ENCODE measurements around the gene PCGF5. TPM values are rescaled to one million over a fixed set of nuclear protein-coding genes. Genes with fewer than 3 reads are reported as not detected.
"Not testable (repeated sequence)": the region's sequence is repeated elsewhere in the genome, so short reads cannot be mapped to it uniquely, and the experiment has no call there.

The PCGF5 gene
- total RNA-seq, 2 donors from 2014 or later, result 42.8 to 62.0 TPM

GRCh38 chr10:91249700-91250099 is 29.2 kb downstream of the PCGF5 start:
- peaks cover 0 to 18% of the 10 kb centered on the region in 2 donors for H3K4me1 ChIP-seq
- no peaks in the 10 kb centered on the region for H3K27me3 ChIP-seq
- no peak for DNase-seq (ENCODE audit: low spot score)
- TF ChIP-seq CTCF (IDR thresholded peaks at IDR 0.05), result no peak
- no peak overlapping the region for H3K4me3 ChIP-seq
- H3K9me3 ChIP-seq, result peaks cover 0 to under 1% of the 10 kb centered on the region in 2 donors
- peaks cover 19% of the 10 kb centered on the region for H3K36me3 ChIP-seq
- H3K27ac ChIP-seq, result no peak overlapping the region

DNA sequence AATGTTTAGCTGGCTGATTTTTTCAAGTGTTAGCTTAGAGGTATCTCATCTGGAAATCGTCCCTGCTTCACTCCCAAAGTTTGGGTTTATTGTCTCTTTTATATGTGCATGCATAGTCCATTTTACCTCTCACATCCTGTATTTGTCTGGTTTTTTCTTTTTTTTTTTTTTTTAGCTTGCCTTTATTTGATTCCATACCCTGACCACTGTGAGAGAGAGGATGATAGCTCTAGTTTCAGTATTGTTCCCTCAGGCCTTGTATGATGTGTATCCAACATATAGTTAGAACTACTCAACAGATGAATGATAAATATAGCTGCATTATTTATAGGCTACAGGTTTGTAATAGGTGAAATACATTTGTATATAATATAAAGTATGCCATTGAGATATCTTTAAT is 29.9 kb downstream of the PCGF5 start:
- Histone ChIP-seq H3K36me3 (peaks cover 25% of the 10 kb centered on the region), H3K27me3 (no peaks in the 10 kb centered on the region), H3K4me3 (no peak overlapping the region), H3K27ac (no peak overlapping the region), H3K9me3 (peaks cover 0 to 7% of the 10 kb centered on the region in 2 donors), H3K4me1 (peaks cover 0 to 18% of the 10 kb centered on the region in 2 donors)
- TF ChIP-seq CTCF (IDR thresholded peaks at IDR 0.05), result no peak
- no peak for DNase-seq (ENCODE audit: low spot score)

- no peak overlapping the region for H3K4me3 ChIP-seq
- DNase-seq (ENCODE audit: low spot score), result peak; percentile 64
- no peaks in the 10 kb centered on the region for H3K27me3 ChIP-seq
- no peak overlapping the region for H3K27ac ChIP-seq
- TF ChIP-seq CTCF (IDR thresholded peaks at IDR 0.05), result peak; percentile 75 to 94
- H3K9me3 ChIP-seq, result peaks cover 0 to 17% of the 10 kb centered on the region in 2 donors
- peaks cover 0 to 15% of the 10 kb centered on the region in 2 donors for H3K4me1 ChIP-seq
- H3K36me3 ChIP-seq, result peaks cover 37% of the 10 kb centered on the region
Observed at GRCh38 chr10:91251430-91252056, 31.1 kb downstream of the PCGF5 start.

DNA sequence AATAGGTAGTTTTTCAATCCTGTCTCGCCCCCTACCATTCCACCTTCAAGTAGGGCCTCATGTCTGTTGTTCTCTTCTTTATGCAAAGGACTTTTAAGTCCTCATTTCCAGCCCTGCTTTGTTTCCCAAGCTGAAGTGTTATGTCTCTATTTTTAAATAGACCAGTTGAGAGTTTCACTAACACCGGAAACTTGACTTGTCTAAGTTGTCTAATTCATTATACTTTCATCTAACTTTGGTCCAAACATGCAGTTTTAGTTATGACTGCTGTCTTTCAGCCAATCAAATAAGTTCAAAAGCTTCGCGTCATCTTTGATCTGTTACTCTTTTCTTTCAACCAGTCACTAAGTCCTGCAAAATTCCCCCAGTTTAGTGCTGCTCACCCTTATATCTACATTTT is 32.8 kb downstream of the PCGF5 start:
- DNase-seq (ENCODE audit: low spot score), result no peak
- H3K4me3 ChIP-seq, result no peak overlapping the region
- H3K9me3 ChIP-seq, result peaks cover 0 to 17% of the 10 kb centered on the region in 2 donors
- no peak for TF ChIP-seq CTCF (IDR thresholded peaks at IDR 0.05)
- H3K27me3 ChIP-seq, result no peaks in the 10 kb centered on the region
- H3K36me3 ChIP-seq, result peaks cover 38% of the 10 kb centered on the region
- no peak overlapping the region for H3K27ac ChIP-seq
- H3K4me1 ChIP-seq, result peaks cover 0 to 5% of the 10 kb centered on the region in 2 donors

DNA sequence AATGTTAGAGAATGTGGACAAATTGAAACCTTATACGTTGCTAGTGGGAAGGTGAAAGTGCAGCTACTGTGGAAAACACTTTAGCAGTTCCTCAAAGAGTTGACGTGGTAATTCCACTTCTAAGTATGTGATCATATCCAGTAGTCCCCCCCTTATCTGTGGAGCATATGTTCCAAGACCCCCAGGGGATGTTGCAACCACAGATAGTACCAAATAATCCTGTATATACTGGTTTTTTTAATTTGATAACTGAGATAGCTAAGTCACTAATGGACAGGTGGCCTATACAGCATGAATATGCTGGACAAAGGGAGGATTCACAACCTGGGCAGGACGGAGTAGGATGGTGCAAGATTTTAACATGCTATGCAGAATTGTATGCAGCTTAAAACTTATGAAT is 36.8 kb downstream of the PCGF5 start:
- H3K27ac ChIP-seq, result no peak overlapping the region
- no peaks in the 10 kb centered on the region for H3K4me1 ChIP-seq
- H3K9me3 ChIP-seq, result peaks cover 0 to 17% of the 10 kb centered on the region in 2 donors
- no peaks in the 10 kb centered on the region for H3K27me3 ChIP-seq
- DNase-seq (ENCODE audit: low spot score), result no peak
- H3K36me3 ChIP-seq, result peaks cover 38% of the 10 kb centered on the region
- H3K4me3 ChIP-seq, result no peak overlapping the region
- no peak for TF ChIP-seq CTCF (IDR thresholded peaks at IDR 0.05)

- not testable (repeated sequence) for H3K4me3 ChIP-seq; DNase-seq (ENCODE audit: low spot score); H3K27me3 ChIP-seq; H3K27ac ChIP-seq; H3K4me1 ChIP-seq; H3K9me3 ChIP-seq
- H3K36me3 ChIP-seq, result peaks cover 21% of the 10 kb centered on the region
Observed at GRCh38 chr10:91260417-91260816, 40.0 kb downstream of the PCGF5 start.

Data from right atrium auricular region (tissue), 2 donors.